PFSK-1 (cell line): Measurements from ENCODE around the gene RBMS3.

Experiments used
- FOXP2 ChIP-seq: optimal IDR thresholded peaks from 2 replicates; pipeline ENCODE3; 2011; ENCODE audit warnings: borderline replicate concordance, control low read depth, inconsistent platforms; ENCODE audit not compliant: insufficient read depth; ENCODE audit errors: extremely low read length, extremely low read depth
- POLR2AphosphoS5 ChIP-seq: IDR thresholded peaks from 2 replicates; pipeline ENCODE4 v1.6.1; 2012; ENCODE audit warnings: low read depth, mild to moderate bottlenecking, control low read depth, low read length, moderate library complexity
- SIN3A ChIP-seq: IDR thresholded peaks from 2 replicates; pipeline ENCODE4 v1.6.1; 2012; ENCODE audit warnings: mild to moderate bottlenecking, low read length, moderate library complexity, borderline replicate concordance; ENCODE audit not compliant: insufficient read depth
- TAF1 ChIP-seq: IDR thresholded peaks from 2 replicates; pipeline ENCODE4 v1.6.1; 2012; ENCODE audit warnings: low read length, control low read depth, borderline replicate concordance; ENCODE audit not compliant: insufficient read depth
- TF ChIP-seq, protein P1 (sequence below), 2 experiments: IDR thresholded peaks; 2 replicates each; pipeline versions ENCODE4 v1.6.1 to v1.8.0; 2011 to 2012; ENCODE audit warnings: low read depth in 2 of 2, low read length in 2 of 2, control low read depth in 1 of 2, inconsistent platforms in 1 of 2, mild to moderate bottlenecking in 1 of 2, moderate library complexity in 1 of 2; ENCODE audit not compliant: insufficient read depth in 1 of 2

RBMS3 gene

DNA sequence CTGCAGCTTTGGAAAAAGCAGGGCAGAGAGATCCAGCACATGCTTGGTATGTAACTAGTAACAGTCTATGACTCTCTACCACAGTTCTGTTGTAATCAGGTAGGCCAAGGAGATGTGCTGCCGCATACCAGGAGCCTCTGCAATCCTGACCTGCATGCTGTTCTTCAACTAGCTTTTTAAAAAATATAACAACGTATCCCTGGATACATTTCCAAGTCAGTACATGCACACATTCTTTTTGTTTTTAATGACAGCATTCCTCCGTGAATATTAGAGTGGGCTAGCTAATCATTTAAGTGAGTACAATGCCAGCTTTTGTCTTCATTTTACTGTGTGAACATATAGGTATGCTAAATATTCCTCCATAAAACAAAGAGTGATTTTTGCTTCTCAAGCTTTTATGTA, 437.8 kb downstream of the RBMS3 start:
- TF ChIP-seq POLR2AphosphoS5, result no peak

DNA sequence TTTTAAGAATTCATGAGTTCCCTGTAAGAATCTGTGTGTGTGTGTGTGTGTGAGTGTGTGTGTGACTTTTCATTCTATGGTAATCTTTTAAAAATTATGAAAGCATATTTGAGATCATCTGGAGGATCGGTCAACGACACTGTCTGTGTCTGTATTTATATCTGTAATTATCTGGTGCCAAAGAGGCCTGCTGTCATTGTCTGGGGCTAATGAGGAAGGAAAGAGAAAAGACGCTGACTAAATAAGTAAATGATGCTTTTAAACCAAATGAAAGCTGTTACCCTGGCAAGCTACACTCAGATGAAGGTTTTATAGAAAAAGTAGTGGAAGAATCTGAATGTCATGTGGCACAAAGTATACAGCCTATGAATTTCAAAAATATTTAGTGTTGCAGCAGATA, 439.8 kb downstream of the RBMS3 start:
- TF ChIP-seq SIN3A (no peak), FOXP2 (no peak), TAF1 (no peak), POLR2AphosphoS5 (no peak)
- TF ChIP-seq, protein P1, sequence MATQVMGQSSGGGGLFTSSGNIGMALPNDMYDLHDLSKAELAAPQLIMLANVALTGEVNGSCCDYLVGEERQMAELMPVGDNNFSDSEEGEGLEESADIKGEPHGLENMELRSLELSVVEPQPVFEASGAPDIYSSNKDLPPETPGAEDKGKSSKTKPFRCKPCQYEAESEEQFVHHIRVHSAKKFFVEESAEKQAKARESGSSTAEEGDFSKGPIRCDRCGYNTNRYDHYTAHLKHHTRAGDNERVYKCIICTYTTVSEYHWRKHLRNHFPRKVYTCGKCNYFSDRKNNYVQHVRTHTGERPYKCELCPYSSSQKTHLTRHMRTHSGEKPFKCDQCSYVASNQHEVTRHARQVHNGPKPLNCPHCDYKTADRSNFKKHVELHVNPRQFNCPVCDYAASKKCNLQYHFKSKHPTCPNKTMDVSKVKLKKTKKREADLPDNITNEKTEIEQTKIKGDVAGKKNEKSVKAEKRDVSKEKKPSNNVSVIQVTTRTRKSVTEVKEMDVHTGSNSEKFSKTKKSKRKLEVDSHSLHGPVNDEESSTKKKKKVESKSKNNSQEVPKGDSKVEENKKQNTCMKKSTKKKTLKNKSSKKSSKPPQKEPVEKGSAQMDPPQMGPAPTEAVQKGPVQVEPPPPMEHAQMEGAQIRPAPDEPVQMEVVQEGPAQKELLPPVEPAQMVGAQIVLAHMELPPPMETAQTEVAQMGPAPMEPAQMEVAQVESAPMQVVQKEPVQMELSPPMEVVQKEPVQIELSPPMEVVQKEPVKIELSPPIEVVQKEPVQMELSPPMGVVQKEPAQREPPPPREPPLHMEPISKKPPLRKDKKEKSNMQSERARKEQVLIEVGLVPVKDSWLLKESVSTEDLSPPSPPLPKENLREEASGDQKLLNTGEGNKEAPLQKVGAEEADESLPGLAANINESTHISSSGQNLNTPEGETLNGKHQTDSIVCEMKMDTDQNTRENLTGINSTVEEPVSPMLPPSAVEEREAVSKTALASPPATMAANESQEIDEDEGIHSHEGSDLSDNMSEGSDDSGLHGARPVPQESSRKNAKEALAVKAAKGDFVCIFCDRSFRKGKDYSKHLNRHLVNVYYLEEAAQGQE (IDR thresholded peaks at IDR 0.05; ENCODE audit: insufficient read depth in 1 of 2, low read depth in 2 of 2, low read length in 2 of 2), result no peak

DNA sequence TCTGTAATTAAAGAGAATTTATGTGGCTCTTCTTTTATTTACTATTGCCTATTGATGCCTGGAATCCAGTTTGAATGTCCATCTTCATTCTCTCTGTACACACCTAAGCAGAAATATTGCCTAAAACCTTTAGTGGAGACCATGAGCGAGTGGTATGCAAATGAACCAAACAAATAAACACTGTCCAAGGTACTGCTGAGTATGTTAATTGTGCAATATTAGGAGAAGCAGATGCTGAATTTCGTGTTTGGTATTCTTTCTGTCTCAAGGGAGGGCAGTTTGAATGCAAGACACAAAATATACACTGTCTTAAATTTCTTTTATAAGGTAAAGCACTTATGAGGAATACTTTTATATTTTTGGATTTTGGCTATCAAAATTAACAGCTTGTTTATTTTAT, 440.9 kb downstream of the RBMS3 start:
- TF ChIP-seq, protein P1 (IDR thresholded peaks at IDR 0.05; ENCODE audit: insufficient read depth in 1 of 2, low read depth in 2 of 2, low read length in 2 of 2), result peak; percentile 68 to 87
- TF ChIP-seq SIN3A, result no peak

DNA sequence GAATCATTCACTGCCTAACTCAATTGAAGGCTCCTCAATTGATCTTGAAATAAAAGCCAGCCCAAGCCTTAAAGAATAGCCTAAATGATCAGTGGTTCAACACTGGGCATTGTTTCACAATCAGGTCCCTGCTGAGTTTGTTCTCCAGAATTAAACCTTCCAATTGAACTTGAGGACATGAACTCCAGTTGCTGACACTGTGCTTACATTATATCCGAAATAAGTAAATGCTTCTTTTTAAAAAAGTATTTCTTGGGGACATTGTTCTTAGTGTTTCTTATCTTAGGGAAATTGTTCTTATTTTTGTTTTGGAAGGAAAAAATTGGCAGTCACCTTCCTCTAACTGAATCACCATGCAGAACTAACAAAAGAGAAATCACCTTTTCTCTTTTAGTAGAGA, 450.2 kb downstream of the RBMS3 start:
- TF ChIP-seq, protein P1 (IDR thresholded peaks at IDR 0.05; ENCODE audit: insufficient read depth in 1 of 2, low read depth in 2 of 2, low read length in 2 of 2), result no peak
- TF ChIP-seq POLR2AphosphoS5, result no peak
- TF ChIP-seq TAF1, result no peak
- no peak for TF ChIP-seq SIN3A
- TF ChIP-seq FOXP2, result no peak

DNA sequence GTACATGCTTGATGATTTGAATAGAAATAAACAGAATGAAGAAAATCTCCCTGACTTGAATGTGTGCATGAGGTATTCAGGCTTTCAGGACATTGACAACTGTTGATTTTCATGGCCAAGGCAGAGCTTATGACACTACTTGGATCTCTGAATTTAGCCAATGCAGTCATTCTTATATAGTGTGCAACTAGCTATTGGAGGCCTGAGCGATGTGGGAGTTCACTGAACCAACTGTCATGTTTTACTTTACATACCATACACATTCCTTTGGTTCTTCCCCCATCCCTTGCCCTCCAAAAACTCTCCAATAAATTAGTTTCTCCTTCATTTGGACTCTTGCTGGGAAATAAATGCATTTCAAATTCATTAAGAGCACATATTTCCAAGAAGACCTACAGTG, 460.4 kb downstream of the RBMS3 start:
- no peak for TF ChIP-seq FOXP2
- no peak for TF ChIP-seq POLR2AphosphoS5
- TF ChIP-seq, protein P1 (IDR thresholded peaks at IDR 0.05; ENCODE audit: insufficient read depth in 1 of 2, low read depth in 2 of 2, low read length in 2 of 2), result no peak
- TF ChIP-seq SIN3A, result no peak
- no peak for TF ChIP-seq TAF1
